ENCODE results near the gene STAC.
"Not testable (repeated sequence)": the region's sequence is repeated elsewhere in the genome, so short reads cannot be mapped to it uniquely, and the experiment has no call there.

Gene STAC

GRCh38 chr3:36482256-36482655, 102.0 kb downstream of the STAC start:
- no peak for DNase-seq

GRCh38 chr3:36482880-36483279, 102.6 kb downstream of the STAC start:
- no peak for DNase-seq

GRCh38 chr3:36483709-36484108, 103.4 kb downstream of the STAC start:
- DNase-seq, result no peak

- DNase-seq, result no peak
Observed at GRCh38 chr3:36484386-36484785, 104.1 kb downstream of the STAC start.

GRCh38 chr3:36486009-36486795, 105.9 kb downstream of the STAC start:
- no peak for DNase-seq

GRCh38 chr3:36487616-36488015, 107.3 kb downstream of the STAC start:
- DNase-seq, result no peak

GRCh38 chr3:36488077-36488789, 107.9 kb downstream of the STAC start:
- no peak for DNase-seq

- DNase-seq, result no peak
Observed at GRCh38 chr3:36489101-36489500, 108.8 kb downstream of the STAC start.

GRCh38 chr3:36489679-36490425, 109.5 kb downstream of the STAC start:
- DNase-seq, result no peak

GRCh38 chr3:36493051-36493450, 112.7 kb downstream of the STAC start:
- no peak for DNase-seq

- DNase-seq, result no peak
Observed at GRCh38 chr3:36494461-36495109, 114.3 kb downstream of the STAC start.

- DNase-seq, result no peak
Observed at GRCh38 chr3:36496684-36497633, 116.7 kb downstream of the STAC start.

- not testable (repeated sequence) for DNase-seq
Observed at GRCh38 chr3:36500053-36500452, 119.7 kb downstream of the STAC start.

GRCh38 chr3:36501616-36502015, 121.3 kb downstream of the STAC start:
- no peak for DNase-seq

- no peak for DNase-seq
Observed at GRCh38 chr3:36505393-36505792, 125.1 kb downstream of the STAC start.

- no peak for DNase-seq
Observed at GRCh38 chr3:36511791-36512486, 131.6 kb downstream of the STAC start.

GRCh38 chr3:36512555-36512954, 132.3 kb downstream of the STAC start:
- DNase-seq, result no peak

GRCh38 chr3:36514171-36514570, 133.9 kb downstream of the STAC start:
- no peak for DNase-seq

GRCh38 chr3:36519682-36520081, 139.4 kb downstream of the STAC start:
- no peak for DNase-seq

- no peak for DNase-seq
Observed at GRCh38 chr3:36520241-36521006, 140.1 kb downstream of the STAC start.

- no peak for DNase-seq
Observed at GRCh38 chr3:36521007-36521379, 140.7 kb downstream of the STAC start.
